ENCODE data around the gene GPR108. TPM values are rescaled to one million over a fixed set of nuclear protein-coding genes. Genes with fewer than 3 reads are reported as not detected.

Gene GPR108
- total RNA-seq, 2 donors from 2014 or later: 124 to 128 TPM

DNA sequence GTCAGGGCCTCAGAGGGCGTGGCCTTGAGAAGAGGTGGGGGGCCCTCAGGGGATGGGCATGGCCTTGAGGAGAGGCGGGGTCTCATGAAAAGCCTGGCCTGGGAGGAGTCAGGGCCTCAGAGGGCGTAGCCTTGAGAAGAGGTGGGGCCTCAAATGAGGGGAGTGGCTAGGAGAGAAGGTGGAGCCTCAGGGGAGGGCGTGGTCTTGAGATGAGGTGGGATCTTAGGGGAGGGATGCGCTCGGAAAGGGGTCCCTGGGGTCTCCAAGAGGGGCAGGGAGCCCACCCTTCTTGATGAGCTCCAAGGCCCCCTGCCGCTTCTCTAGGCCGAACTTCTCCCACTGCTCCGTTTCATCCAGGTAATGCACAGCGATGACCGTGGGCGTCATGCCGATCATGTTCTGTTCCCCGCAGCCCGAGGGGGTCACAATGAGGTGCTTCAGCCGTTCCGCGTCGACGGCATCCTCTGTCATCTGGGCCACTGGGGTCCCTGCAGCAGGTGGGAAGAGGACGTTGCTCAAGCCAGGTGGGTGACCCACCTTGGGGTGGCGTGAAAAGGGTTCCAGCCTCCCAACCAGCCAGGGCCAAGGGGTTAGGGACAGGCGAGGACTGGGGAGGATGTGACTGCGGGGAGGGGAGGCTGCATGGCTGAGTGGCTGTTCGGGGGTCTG lies 43.1 kb downstream of the GPR108 start:
- ATAC-seq (no peak), DNase-seq (no peak)
- intact Hi-C loops (cut with DNase I, micrococcal nuclease): no loop called here

DNA sequence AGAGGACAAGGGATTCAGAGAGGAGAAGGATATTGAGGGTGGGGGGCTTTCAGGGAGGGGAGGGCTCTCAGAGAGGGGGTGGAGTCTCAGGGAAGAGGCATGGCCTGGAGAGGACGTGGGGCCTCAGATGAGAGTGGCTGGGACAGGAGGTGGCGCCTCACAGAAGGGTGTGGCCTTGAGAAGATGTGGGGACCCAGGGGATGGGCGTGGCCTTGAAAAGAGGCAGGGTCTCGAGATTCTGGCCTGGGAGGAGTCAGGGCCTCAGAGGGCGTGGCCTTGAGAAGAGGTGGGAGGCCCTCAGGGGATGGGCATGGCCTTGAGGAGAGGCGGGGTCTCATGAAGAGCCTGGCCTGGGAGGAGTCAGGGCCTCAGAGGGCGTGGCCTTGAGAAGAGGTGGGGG lies 43.7 kb downstream of the GPR108 start:
- ATAC-seq (no peak), DNase-seq (no peak)
- intact Hi-C loops (cut with DNase I, micrococcal nuclease): no loop called here

DNA sequence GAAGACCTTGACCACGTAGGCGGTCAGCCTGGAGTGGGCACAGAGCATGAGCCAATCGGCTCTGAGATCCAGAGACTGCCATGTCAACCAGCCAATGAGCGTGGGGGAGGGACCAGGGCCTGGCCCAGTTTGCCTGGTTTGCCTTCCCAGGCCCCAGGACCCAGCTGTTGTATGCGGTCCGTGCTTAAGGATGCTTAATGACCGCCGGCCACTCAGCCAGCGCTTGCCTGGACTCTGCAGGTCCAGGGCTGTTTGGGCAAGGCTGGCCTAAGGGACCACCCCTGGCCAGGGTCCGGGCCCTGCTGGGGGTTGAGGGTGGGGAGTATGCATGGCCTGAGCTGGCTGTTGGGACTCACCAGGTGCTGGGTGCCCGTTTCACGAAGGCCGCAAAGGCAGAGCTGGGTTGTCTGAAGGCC lies 44.3 kb downstream of the GPR108 start:
- DNase-seq (no peak), ATAC-seq (no peak)
- intact Hi-C loops (cut with DNase I, micrococcal nuclease): no loop called here

DNA sequence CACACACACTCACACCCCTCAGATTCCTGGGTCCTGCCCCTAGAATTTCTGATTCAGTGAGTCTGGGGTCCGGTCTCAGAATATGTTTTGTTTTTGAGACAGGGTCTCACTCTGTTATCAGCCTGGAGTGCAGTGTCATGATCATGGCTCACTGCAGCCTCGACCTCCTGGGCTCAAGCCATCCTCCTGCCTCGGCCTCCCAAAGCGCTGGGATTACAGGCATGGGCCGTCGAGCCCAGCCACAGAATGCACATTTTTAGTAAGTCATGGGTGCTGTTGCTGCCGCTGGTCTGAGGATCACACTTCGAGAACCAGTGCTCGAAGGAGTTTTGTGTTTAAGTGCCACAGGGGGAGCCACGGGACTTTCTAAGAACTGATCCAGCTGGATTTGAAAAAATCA lies 45.4 kb downstream of the GPR108 start:
- intact Hi-C loops (cut with DNase I, micrococcal nuclease): no loop called here
- ATAC-seq (no peak), DNase-seq (no peak)

DNA sequence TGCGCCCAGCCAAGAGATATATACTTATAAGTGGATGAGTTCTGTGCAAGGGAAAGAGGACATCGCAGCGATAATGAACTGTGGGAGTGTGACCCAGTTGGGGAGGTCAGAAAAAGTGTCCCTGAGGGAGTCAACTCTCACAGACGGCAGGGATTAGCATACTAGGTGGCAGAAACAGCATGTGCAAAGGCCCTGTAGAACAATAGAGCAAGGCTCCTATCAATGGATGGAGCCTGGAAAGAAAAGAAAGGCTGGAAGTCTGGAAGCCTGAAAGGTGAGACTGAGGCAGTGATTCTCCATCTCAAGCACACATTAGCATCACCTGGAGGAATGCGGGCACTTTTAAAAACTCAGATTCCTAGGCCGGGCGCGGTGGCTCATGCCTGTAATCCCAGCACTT lies 46.0 kb downstream of the GPR108 start:
- no peak for ATAC-seq
- no peak for DNase-seq
- intact Hi-C loops (cut with DNase I, micrococcal nuclease): no loop called here

DNA sequence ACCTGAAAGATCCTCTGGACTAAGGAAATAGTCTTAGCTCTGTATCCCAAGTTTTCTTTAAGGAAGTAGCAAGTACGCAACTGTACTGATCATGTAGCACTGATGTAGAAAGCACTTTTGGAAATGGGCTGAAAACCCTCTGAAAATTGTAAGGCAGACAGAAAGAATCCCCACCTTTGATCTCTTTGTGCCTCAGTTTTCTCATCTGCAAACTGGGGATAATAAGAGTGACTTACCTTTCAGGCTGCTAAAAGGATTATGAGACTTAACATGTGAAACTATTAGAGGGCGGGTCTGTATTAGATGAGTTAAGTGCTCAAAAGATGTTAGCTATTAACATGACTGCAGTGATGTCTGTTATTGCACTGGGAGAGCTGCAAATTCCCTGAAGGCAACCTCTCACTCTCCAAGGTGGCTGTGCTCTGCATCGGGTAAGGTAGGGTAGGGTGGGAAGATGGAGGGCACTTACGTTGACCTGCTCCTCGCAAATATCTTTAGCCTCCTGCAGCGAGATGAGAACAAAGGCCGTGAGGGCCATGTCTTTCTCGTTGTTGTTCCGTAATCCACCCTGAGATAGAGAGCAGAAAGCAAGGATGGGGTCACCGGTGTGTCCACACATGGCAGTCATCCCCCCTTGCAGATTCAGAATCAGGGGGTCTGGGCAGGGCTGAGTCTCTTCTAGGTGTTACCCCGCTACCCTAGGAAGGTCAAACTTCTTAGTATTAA lies 47.1 kb downstream of the GPR108 start:
- ATAC-seq (no peak), DNase-seq (no peak)
- intact Hi-C loops (cut with DNase I, micrococcal nuclease): no loop called here

DNA sequence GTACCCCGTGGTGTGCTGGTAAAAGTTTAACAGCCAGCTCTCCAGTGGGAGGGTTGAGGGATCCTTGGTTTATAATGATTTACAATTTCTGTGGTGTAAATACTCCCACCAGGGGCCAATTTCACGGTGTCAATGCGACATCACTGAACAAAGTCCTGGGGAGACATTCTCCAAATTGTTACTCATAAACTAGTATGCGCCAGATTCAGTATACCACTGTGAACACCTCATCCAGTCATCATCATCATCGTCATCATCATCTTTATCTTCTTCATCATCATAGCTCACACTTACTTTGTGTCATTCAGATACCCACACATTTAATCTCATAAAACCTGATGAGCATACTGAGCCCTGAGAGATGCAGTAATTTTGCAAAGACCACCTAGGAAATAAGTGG lies 50.3 kb downstream of the GPR108 start:
- ATAC-seq: no peak
- no peak for DNase-seq
- intact Hi-C loops (cut with DNase I, micrococcal nuclease): no loop called here

DNA sequence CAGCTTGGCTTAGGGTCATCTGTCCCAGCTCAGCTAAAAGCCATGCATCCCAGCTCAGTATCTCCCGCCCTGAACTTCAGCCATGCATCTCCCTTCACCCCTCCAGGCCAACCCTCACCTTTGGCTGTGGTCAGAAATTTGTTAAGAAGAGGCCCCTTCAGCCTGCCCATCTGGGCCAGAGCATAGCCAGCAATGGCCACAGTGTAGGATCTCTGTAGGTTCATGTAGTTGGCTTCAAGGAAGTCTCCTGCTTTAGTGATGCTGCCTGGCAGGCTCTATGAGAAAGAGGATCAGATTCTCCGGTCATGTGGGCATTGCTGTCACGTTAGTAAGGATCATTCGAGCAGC lies 50.8 kb downstream of the GPR108 start:
- no peak for ATAC-seq
- DNase-seq: no peak
- intact Hi-C loops (cut with DNase I, micrococcal nuclease): no loop called here

DNA sequence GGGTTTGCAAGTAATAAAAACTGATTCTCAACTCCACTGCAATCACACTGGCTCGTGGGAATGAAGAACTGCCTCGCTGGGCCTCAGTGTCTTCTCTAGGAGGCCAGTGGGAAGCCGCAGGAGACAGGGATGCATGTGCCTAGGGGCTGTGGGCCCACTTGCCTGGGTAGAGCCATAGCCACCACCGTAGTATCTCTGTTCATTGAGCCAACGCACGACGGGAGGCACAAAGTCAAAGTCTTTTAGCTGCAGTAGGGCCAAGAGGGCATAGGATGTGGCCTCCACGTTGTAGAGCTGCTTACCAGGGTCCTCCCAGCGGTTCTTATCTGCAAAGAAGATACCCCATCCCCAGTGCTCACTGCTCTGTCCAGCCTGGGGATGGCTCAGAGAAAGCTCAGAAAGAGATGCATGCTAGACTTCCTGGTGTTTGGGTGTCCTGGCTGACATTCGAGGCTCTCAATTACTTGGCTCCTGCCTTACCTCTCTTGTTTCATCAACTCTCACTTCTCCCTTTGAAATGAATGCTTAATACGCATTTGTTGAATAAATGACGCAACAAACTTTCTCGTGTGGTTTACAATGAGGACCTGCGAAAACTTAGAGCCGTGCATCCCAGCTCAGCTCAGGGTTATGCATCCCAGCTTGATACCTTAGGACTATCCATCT lies 51.3 kb downstream of the GPR108 start:
- intact Hi-C loops (cut with DNase I, micrococcal nuclease): no loop called here
- ATAC-seq: no peak

DNA sequence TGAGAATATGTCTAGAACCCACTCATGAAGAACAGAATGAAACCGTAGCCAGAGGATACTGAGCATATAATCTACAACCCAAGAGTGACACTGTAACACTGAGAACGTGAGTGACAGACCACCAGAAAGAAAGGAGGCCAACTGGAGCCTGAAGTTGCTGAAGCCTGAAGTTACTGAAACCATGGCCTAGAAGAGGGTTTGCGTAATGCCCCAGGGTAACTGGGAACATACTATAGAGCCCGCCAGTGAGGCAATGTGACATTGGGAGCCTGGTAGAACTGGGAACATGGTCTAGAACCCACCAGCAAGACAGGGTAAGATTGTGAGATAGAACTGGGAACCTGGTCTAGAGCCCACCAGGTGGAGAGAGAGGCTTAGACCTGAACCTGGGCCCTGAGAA lies 51.9 kb downstream of the GPR108 start:
- ATAC-seq: no peak
- no peak for DNase-seq
- intact Hi-C loops (cut with DNase I, micrococcal nuclease): no loop called here

More for the DNA sequence above, 51.3 kb downstream of the GPR108 start:
- no peak for DNase-seq

DNA sequence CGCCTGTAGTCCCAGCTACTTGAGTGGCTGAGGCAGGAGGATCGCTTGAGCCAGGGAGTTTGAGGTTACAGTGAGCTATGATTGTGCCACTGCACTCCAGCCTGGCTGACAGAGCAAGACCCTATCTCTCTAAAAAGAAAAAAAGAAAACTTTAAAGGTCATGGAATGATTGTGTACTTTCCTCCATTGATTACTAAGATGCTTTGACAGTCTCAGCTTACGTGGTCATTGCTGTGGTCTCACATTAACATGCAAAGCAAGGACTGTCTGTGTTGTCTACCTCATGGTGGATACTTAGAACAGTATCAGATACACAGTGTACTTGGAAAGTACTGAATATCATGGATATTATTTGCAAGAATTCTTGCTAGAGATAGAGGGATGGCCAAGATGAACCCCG lies 53.4 kb downstream of the GPR108 start:
- intact Hi-C loops (cut with DNase I, micrococcal nuclease): no loop called here
- DNase-seq (no peak), ATAC-seq (no peak)

DNA sequence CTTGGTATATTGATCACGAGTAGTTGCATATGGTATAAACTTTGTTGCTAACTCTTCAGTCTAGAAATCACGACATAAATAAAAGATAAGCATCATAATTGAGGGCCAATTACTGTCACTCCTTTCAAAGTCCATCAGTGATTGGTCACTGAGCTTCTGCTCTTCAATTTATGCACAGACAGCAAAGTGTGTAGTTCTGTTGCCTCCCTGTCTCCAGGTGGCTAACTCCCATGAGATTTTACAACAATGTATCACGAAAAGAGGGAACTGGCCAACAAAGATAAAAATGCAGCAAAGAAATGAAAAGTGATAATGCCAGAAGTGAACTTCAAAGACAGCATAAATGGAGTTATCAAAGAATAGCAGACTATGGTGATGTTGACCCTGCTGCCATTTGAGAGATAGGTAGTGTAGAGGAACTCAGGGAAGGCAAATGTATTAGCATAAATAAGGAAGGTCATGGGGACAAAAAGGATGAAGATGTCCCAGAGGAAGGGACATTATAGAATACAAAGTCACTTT lies 54.7 kb downstream of the GPR108 start:
- intact Hi-C loops (cut with DNase I, micrococcal nuclease): no loop called here
- DNase-seq (no peak), ATAC-seq (no peak)

DNA sequence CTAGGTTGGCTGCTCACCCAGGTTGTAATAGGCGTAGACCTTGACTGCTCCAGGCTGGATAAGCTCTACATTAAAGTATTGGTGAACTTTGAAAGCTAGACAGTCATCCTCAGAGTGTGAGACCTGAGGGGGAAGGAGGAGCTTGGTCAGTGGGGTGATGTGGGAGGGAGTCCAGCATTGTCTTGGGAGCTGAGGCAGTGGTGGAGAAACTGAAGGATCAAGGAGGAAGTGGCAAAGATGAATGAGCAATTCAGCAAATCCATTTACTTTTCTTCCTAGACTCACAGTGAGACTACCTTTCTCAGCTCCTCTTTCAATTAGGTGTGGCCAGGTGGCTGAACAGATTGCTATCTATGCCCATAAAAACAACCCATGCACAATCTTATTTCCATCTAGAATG lies 57.2 kb downstream of the GPR108 start:
- intact Hi-C loops (cut with DNase I, micrococcal nuclease): no loop called here
- ATAC-seq (no peak), DNase-seq (no peak)

Small RNA genes lying within 50 kb of the gene (microRNA-seq; reads per million reads assigned to microRNA genes)
- 0.53 to 1.4 reads per million in 2 donors for gene MIR6791

Other genes with a start within 250 kb of the GPR108 start
- 1 to 10 TPM; 1.1 to 1.7 TPM for gene TUBB4A, start 235.3 kb downstream of the GPR108 start, total RNA-seq
- 1 to 10 TPM; 1.6 to 2.7 TPM for gene TNFSF9, start 206.6 kb downstream of the GPR108 start, total RNA-seq
- gene CD70, start 146.4 kb downstream of the GPR108 start, total RNA-seq: under 1 TPM in 1 of 2 donors, not detected in 1; 0.64 TPM
- gene TNFSF14, start 67.4 kb downstream of the GPR108 start, total RNA-seq: under 1 TPM; 0.34 to 0.73 TPM
- gene C3, start 16.9 kb downstream of the GPR108 start, total RNA-seq: 100 to 1,000 TPM in 1 of 2 donors, 10 to 100 TPM in 1; 49.0 to 162 TPM
- gene TRIP10, start 2.1 kb upstream of the GPR108 start, total RNA-seq: 10 to 100 TPM; 73.6 to 73.9 TPM
- gene SH2D3A, start 29.9 kb upstream of the GPR108 start, total RNA-seq: 10 to 100 TPM; 46.7 to 52.1 TPM
- gene VAV1, start 35.1 kb upstream of the GPR108 start, total RNA-seq: 1 to 10 TPM; 8.2 to 8.5 TPM
- gene ADGRE1, start 150.0 kb upstream of the GPR108 start, total RNA-seq: under 1 TPM; 0.24 to 0.92 TPM

Measured in left colon (tissue), 2 donors.